Measurements from ENCODE around the gene CD109. TPM values are rescaled to one million over a fixed set of nuclear protein-coding genes. Genes with fewer than 3 reads are reported as not detected.

The CD109 gene
- total RNA-seq: 17.6 TPM

- DNase-seq (ENCODE audit: low spot score in 2 of 2): peak in 1 of 2 donors; percentile 66
- Histone ChIP-seq H3K36me3 (no peaks in the 10 kb centered on the region), H3K4me1 (peaks cover 5 to 12% of the 10 kb centered on the region in 2 donors), H3K9me3 (no peaks in the 10 kb centered on the region), H3K27ac (peak within 1 kb of the TSS; percentile 83 to 86), H3K4me3 (peak within 1 kb of the TSS; percentile 67 to 69), H3K27me3 (no peaks in the 10 kb centered on the region)
- intact Hi-C loops (cut with DNase I): loop anchor here (1.0 kb wide), 1 partner anchor 18 kb away; no protein-coding TSS in a partner anchor
- no peak for TF ChIP-seq CTCF (IDR thresholded peaks at IDR 0.05)
These were observed at the start of gene CD109 for GRCh38 chr6:73695619-73696421. CD109 (plus strand) TSS chr6:73696203; CDS start chr6:73696216, 13 bp downstream.

GRCh38 chr6:73648166-73648565 is 47.8 kb upstream of the CD109 start:
- Histone ChIP-seq H3K27ac (no peak overlapping the region), H3K9me3 (no peaks in the 10 kb centered on the region), H3K4me3 (no peak overlapping the region), H3K27me3 (no peaks in the 10 kb centered on the region), H3K4me1 (peaks cover 4 to 9% of the 10 kb centered on the region in 2 donors), H3K36me3 (peaks cover 0 to 5% of the 10 kb centered on the region in 2 donors)
- DNase-seq (ENCODE audit: low spot score in 2 of 2): no peak
- intact Hi-C loops (cut with DNase I): no loop called here
- no peak for TF ChIP-seq CTCF (IDR thresholded peaks at IDR 0.05)

- DNase-seq (ENCODE audit: low spot score in 2 of 2): no peak
- Histone ChIP-seq H3K27ac (no peak overlapping the region), H3K4me1 (peaks cover 4 to 9% of the 10 kb centered on the region in 2 donors), H3K4me3 (no peak overlapping the region), H3K36me3 (no peaks in the 10 kb centered on the region), H3K27me3 (no peaks in the 10 kb centered on the region), H3K9me3 (no peaks in the 10 kb centered on the region)
- intact Hi-C loops (cut with DNase I): loop anchor here (5.0 to 10.0 kb wide), 3 partner anchors 197 to 1955 kb away; partner anchors contain the start of genes CGAS, COL12A1 and SENP6
- TF ChIP-seq CTCF (IDR thresholded peaks at IDR 0.05): no peak
These were observed 46.2 kb upstream of the CD109 start for GRCh38 chr6:73649783-73650182.

- H3K4me1 ChIP-seq: peaks cover 0 to 7% of the 10 kb centered on the region in 2 donors
- DNase-seq (ENCODE audit: low spot score in 2 of 2): peak; percentile 12 to 77
- peak; percentile 8 to 35 (median 22) for TF ChIP-seq CTCF (IDR thresholded peaks at IDR 0.05)
- no peaks in the 10 kb centered on the region for H3K9me3 ChIP-seq
- H3K27ac ChIP-seq: peak overlapping the region; percentile 97 to 98
- H3K36me3 ChIP-seq: no peaks in the 10 kb centered on the region
- intact Hi-C loops (cut with DNase I): loop anchor here (5.0 to 10.0 kb wide), 3 partner anchors 201 to 1952 kb away; partner anchors contain the start of genes CGAS, COL12A1 and SENP6
- peak overlapping the region; percentile 91 to 100 for H3K4me3 ChIP-seq
- H3K27me3 ChIP-seq: no peaks in the 10 kb centered on the region
These were observed 43.1 kb upstream of the CD109 start for GRCh38 chr6:73652637-73653570.

All from ascending aorta (tissue), 2 donors.